ENCODE data around the gene WFIKKN2.

The WFIKKN2 gene

GRCh38 chr17:50836826-50837225, 1.4 kb downstream of the WFIKKN2 start:
- DNase-seq (ENCODE audit: low read depth) = no peak

GRCh38 chr17:50837286-50837979, 2.0 kb downstream of the WFIKKN2 start:
- no peak for DNase-seq (ENCODE audit: low read depth)

- DNase-seq (ENCODE audit: low read depth) = no peak
These were observed 2.9 kb downstream of the WFIKKN2 start for GRCh38 chr17:50837980-50838954.

GRCh38 chr17:50839591-50840310, 4.4 kb downstream of the WFIKKN2 start:
- no peak for DNase-seq (ENCODE audit: low read depth)

GRCh38 chr17:50840311-50840851, 5.0 kb downstream of the WFIKKN2 start:
- DNase-seq (ENCODE audit: low read depth) = no peak

- no peak for DNase-seq (ENCODE audit: low read depth)
These were observed 6.0 kb downstream of the WFIKKN2 start for GRCh38 chr17:50841277-50841948.

- no peak for DNase-seq (ENCODE audit: low read depth)
These were observed 6.6 kb downstream of the WFIKKN2 start for GRCh38 chr17:50841949-50842354.

- no peak for DNase-seq (ENCODE audit: low read depth)
These were observed 7.2 kb downstream of the WFIKKN2 start for GRCh38 chr17:50842506-50843149.

- DNase-seq (ENCODE audit: low read depth) = no peak
These were observed 7.9 kb downstream of the WFIKKN2 start for GRCh38 chr17:50843150-50843905.

GRCh38 chr17:50844117-50844700, 8.8 kb downstream of the WFIKKN2 start:
- no peak for DNase-seq (ENCODE audit: low read depth)

GRCh38 chr17:50845240-50846147, 10.1 kb downstream of the WFIKKN2 start:
- DNase-seq (ENCODE audit: low read depth) = no peak

GRCh38 chr17:50847566-50847965, 12.2 kb downstream of the WFIKKN2 start:
- no peak for DNase-seq (ENCODE audit: low read depth)

- no peak for DNase-seq (ENCODE audit: low read depth)
These were observed 12.7 kb downstream of the WFIKKN2 start for GRCh38 chr17:50848039-50848438.

GRCh38 chr17:50848711-50849110, 13.3 kb downstream of the WFIKKN2 start:
- no peak for DNase-seq (ENCODE audit: low read depth)

- no peak for DNase-seq (ENCODE audit: low read depth)
These were observed 15.3 kb downstream of the WFIKKN2 start for GRCh38 chr17:50850640-50851039.

GRCh38 chr17:50853015-50853615, 17.7 kb downstream of the WFIKKN2 start:
- no peak for DNase-seq (ENCODE audit: low read depth)

- DNase-seq (ENCODE audit: low read depth) = no peak
These were observed 18.4 kb downstream of the WFIKKN2 start for GRCh38 chr17:50853781-50854180.

GRCh38 chr17:50855708-50856330, 20.4 kb downstream of the WFIKKN2 start:
- DNase-seq (ENCODE audit: low read depth) = no peak
